Stimulated activated CD4-positive, alpha-beta T cell treated with anti-CD3 and anti-CD28 coated beads, Interleukin-12 subunit alpha, Interleukin-12 subunit beta, amount 100 ng/mL, for 48 hours (primary cell): Measurements from ENCODE around the gene THAP7.
"Not testable (repeated sequence)": the region's sequence is repeated elsewhere in the genome, so short reads cannot be mapped to it uniquely, and the experiment has no call there.

ENCODE experiments used
- DNase-seq, 3 donors: peaks; one replicate each; pipeline ENCODE4 v3.0.0-alpha.2; 2020; ENCODE audit warnings: low read depth in 2 of 3, low spot score in 1 of 3

Gene THAP7

GRCh38 chr22:20979940-20980453 is 21.9 kb downstream of the THAP7 start:
- DNase-seq = no peak

GRCh38 chr22:20979243-20979809 is 22.6 kb downstream of the THAP7 start:
- peak; percentile 50 to 76 (median 52) for DNase-seq

GRCh38 chr22:20978419-20978818 is 23.5 kb downstream of the THAP7 start:
- DNase-seq = no peak

GRCh38 chr22:20977516-20978170 is 24.3 kb downstream of the THAP7 start:
- no peak for DNase-seq

GRCh38 chr22:20977019-20977418 is 24.9 kb downstream of the THAP7 start:
- no peak for DNase-seq

- no peak for DNase-seq
Observed at GRCh38 chr22:20976291-20976877, 25.5 kb downstream of the THAP7 start.

GRCh38 chr22:20975541-20976290 is 26.2 kb downstream of the THAP7 start:
- DNase-seq = no peak

- no peak for DNase-seq
Observed at GRCh38 chr22:20974336-20974955, 27.5 kb downstream of the THAP7 start.

- DNase-seq = no peak
Observed at GRCh38 chr22:20973634-20974286, 28.2 kb downstream of the THAP7 start.

- no peak for DNase-seq
Observed at GRCh38 chr22:20972933-20973577, 28.9 kb downstream of the THAP7 start.

- not testable (repeated sequence) for DNase-seq
Observed at GRCh38 chr22:20972014-20972694, 29.8 kb downstream of the THAP7 start.

GRCh38 chr22:20970939-20971657 is 30.8 kb downstream of the THAP7 start:
- no peak for DNase-seq

- no peak for DNase-seq
Observed at GRCh38 chr22:20968281-20968977, 33.5 kb downstream of the THAP7 start.

GRCh38 chr22:20967697-20968211 is 34.2 kb downstream of the THAP7 start:
- no peak for DNase-seq

- DNase-seq = no peak
Observed at GRCh38 chr22:20966883-20967696, 34.8 kb downstream of the THAP7 start, which contains the start of gene AIFM3. Gene AIFM3, plus strand, starts transcription at chr22:20967255. Its CDS starts 690 bp downstream, at chr22:20967945.

- no peak for DNase-seq
Observed at GRCh38 chr22:20965888-20966855, 35.7 kb downstream of the THAP7 start.
